Kidney epithelial cell (primary cell): ENCODE measurements around the gene SLC25A30. TPM values are rescaled to one million over a fixed set of nuclear protein-coding genes. Genes with fewer than 3 reads are reported as not detected.

Experiments
- DNase-seq: peaks from one replicate; pipeline ENCODE4 v3.0.0-alpha.2; 2010; ENCODE audit warnings: low read depth
- H3K27me3 ChIP-seq: 2 replicates; pipeline ENCODE4 v1.6.0; 2011; ENCODE audit warnings: low read length; ENCODE audit not compliant: control insufficient read depth, insufficient read depth
- H3K36me3 ChIP-seq: 2 replicates; pipeline ENCODE4 v1.5.1; 2011; ENCODE audit warnings: low read length; ENCODE audit not compliant: control insufficient read depth, insufficient read depth
- H3K4me3 ChIP-seq: 2 replicates; pipeline ENCODE4 v1.5.1; 2011; ENCODE audit warnings: low read depth, mild to moderate bottlenecking, control low read depth, low read length
- CTCF ChIP-seq: IDR thresholded peaks from 2 replicates; pipeline ENCODE4 v1.5.1; 2011; ENCODE audit warnings: mild to moderate bottlenecking, moderate library complexity, low read length, control low read depth, inconsistent platforms; ENCODE audit not compliant: insufficient read depth, poor library complexity, severe bottlenecking
- total RNA-seq: library from RNA; depleted of rRNA; stranded (reverse); fragments of >200 nt; gene quantifications from 2 replicates; pipeline ENCODE4 v1.2.3, GENCODE V29; 2015

SLC25A30 gene
- total RNA-seq, 1 donor from 2014 or later, result 9.7 TPM

- no peak for TF ChIP-seq CTCF
- Histone ChIP-seq H3K27me3 (no peaks in the 10 kb centered on the region), H3K4me3 (no peak overlapping the region), H3K36me3 (peaks cover 4% of the 10 kb centered on the region)
- DNase-seq, result no peak
Observed at GRCh38 chr13:45410466-45410865, 7.7 kb downstream of the SLC25A30 start.

GRCh38 chr13:45410001-45410400, 8.2 kb downstream of the SLC25A30 start:
- H3K36me3 ChIP-seq, result peaks cover 4% of the 10 kb centered on the region

DNA sequence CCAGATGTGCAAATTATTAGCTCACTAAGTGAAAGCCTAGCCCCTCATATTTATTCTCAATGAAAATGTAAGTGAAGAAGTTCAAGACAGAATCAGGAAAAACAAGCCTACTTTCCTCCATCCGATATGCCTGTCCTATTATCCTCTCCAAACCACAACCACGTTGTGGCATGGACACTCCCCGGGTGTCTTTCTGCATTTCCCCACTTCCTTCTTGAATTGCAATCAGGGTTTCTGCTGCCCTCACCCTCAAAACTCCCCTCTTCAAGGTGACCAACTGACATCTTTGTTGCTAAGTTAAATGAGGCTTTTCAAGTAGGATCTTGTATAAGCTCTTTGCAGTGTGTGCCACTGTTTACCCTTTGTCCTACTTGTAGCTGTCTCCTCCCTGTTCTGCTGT, 11.8 kb downstream of the SLC25A30 start:
- TF ChIP-seq CTCF, result no peak
- Histone ChIP-seq H3K4me3 (no peak overlapping the region), H3K27me3 (no peaks in the 10 kb centered on the region), H3K36me3 (peaks cover 4% of the 10 kb centered on the region)
- no peak for DNase-seq

More at GRCh38 chr13:45410001-45410400, 8.2 kb downstream of the SLC25A30 start:
- Histone ChIP-seq H3K4me3 (no peak overlapping the region), H3K27me3 (no peaks in the 10 kb centered on the region)
- TF ChIP-seq CTCF, result no peak
- no peak for DNase-seq

GRCh38 chr13:45403081-45403480, 15.1 kb downstream of the SLC25A30 start:
- Histone ChIP-seq H3K27me3 (no peaks in the 10 kb centered on the region), H3K4me3 (no peak overlapping the region), H3K36me3 (peaks cover 4% of the 10 kb centered on the region)
- TF ChIP-seq CTCF, result no peak
- no peak for DNase-seq

- no peaks in the 10 kb centered on the region for H3K27me3 ChIP-seq
- H3K36me3 ChIP-seq, result peaks cover 4% of the 10 kb centered on the region
- no peak for TF ChIP-seq CTCF
- no peak overlapping the region for H3K4me3 ChIP-seq
- no peak for DNase-seq
Observed at GRCh38 chr13:45402641-45403040, 15.5 kb downstream of the SLC25A30 start.

- no peaks in the 10 kb centered on the region for H3K27me3 ChIP-seq
- no peak overlapping the region for H3K4me3 ChIP-seq
- no peak for DNase-seq
- peaks cover 2% of the 10 kb centered on the region for H3K36me3 ChIP-seq
- no peak for TF ChIP-seq CTCF
Observed at GRCh38 chr13:45401314-45401713, 16.9 kb downstream of the SLC25A30 start.
